NT2/D1 (cell line): ENCODE measurements around the gene CELF4.

Experiments used
- SUZ12 ChIP-seq: IDR thresholded peaks from 2 replicates; pipeline ENCODE4 v1.6.1; 2011; ENCODE audit not compliant: insufficient read length, insufficient read depth; ENCODE audit errors: extremely low read depth
- YY1 ChIP-seq: IDR thresholded peaks from 2 replicates; pipeline ENCODE4 v1.6.1; 2011; ENCODE audit not compliant: insufficient read length, insufficient read depth
- ZNF274 ChIP-seq: IDR thresholded peaks from 2 replicates; pipeline ENCODE4 v1.6.1; 2011; ENCODE audit warnings: mild to moderate bottlenecking, low read depth, low read length

DNA sequence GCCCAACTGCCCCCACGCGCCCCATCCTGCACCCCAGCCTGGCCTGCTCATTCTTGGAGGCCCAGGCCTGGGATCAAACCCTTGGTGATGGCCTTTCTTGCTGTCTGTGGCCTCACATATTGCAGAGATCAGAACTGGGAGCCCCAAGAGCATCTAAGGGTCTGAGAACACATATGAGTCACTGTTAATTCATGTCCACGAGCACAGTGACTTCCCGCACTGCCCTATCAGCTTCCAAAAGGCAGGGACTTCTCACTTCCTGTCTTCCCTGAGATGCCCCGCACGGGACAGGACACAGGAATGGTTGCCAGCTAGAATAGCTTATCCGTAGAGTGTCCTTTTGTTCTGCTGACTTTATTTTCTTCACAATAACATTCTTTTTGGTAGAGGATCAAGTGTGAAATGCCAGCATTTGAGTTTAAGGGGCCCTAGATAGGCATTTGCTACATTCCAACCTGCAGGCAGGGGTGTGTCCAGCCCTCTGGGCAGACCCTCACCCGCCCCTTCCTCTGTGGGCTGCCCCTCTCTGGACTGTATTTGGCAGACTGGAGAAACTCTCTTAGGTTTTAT lies 21.1 kb upstream of the CELF4 start:
- TF ChIP-seq SUZ12 (no peak), ZNF274 (no peak), YY1 (no peak)
